ENCODE results near the gene CABS1. TPM values are rescaled to one million over a fixed set of nuclear protein-coding genes. Genes with fewer than 3 reads are reported as not detected.

The CABS1 gene
- not detected in 2 replicates for total RNA-seq (ENCODE audit: low replicate concordance)

DNA sequence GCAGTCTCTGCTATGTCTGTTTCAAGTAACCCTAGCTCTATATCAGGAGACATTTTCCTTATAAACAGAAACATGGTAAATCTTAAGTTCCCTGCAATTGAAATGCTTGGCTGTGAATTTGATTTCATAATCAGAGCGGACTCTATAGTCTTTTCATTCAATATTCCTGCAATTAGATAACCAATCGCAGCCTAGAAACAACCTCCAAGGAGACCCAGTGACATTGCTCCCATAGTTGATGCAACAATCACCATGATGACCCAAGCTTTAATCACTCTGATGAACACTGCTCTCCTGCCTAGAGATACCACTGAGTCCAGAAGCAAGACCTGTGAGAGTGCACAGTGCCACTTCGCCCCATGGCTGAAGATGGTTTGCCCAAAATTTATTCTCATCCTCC, at the start of gene CABS1:
TSS of gene CABS1 (plus strand) at position 301 of the 400 bp plus-strand sequence. CDS start at position 360, 59 bp downstream.

DNA sequence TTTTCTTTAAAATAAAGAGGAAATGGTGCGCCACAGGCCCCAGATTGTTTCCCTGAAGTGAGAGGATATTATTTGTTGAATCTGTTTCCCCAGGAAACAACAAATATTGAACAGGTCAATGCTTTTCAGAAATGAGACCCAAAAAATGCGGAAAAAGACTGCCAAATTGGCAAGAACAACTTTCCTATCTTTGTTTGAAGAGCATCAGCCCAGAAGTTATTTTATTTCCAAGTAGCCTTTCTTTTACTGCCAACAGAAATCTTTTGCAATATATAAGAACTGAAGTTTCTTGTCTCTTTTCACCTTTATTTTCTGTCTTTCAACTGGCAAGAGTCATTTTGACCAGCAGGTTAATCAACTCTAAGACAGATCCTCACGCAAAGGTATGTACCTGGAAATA, 25.7 kb downstream of the CABS1 start, which contains the start of gene SMR3A:
TSS of gene SMR3A (plus strand) at position 301 of the 400 bp plus-strand sequence. CDS start 1,356 bp downstream, outside the sequence.

DNA sequence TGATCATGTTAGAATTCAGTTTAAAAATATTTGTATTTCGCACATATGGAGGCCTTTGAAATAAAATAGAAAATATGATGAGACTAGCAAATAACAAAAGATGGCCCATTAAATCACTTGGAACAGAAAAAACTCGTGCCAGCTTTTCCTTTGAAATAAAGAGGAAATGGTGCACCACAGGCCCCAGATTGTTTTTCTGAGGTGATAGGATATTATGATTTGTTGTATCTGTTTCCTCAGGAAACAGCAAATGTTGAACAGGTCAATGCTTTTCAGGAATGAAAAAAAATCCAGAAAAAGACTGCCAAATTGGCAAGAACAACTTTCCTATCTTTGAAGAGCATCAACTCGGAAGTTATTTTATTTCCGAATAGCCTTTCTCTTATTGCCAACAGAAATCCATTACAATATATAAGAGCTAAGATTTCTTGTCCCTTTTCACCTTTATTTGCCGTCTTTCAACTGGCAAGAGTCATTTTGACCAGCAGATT, 48.0 kb downstream of the CABS1 start, which contains the start of gene SMR3B:
TSS of gene SMR3B (plus strand) at position 441 of the 491 bp plus-strand sequence. CDS start 1,380 bp downstream, outside the sequence.

Other genes with a start within 250 kb of the CABS1 start
- not detected in 2 replicates for gene PRR27, start 180.7 kb upstream of the CABS1 start, total RNA-seq (ENCODE audit: low replicate concordance)
- gene ODAM, start 139.3 kb upstream of the CABS1 start, total RNA-seq (ENCODE audit: low replicate concordance) = not detected in 2 replicates
- gene FDCSP, start 108.9 kb upstream of the CABS1 start, total RNA-seq (ENCODE audit: low replicate concordance) = not detected in 2 replicates
- not detected in 2 replicates for gene CSN3, start 92.4 kb upstream of the CABS1 start, total RNA-seq (ENCODE audit: low replicate concordance)
- gene SMR3A, start 25.8 kb downstream of the CABS1 start, total RNA-seq (ENCODE audit: low replicate concordance) = not detected in 2 replicates
- not detected in 2 replicates for gene SMR3B, start 48.1 kb downstream of the CABS1 start, total RNA-seq (ENCODE audit: low replicate concordance)
- gene OPRPN, start 63.0 kb downstream of the CABS1 start, total RNA-seq (ENCODE audit: low replicate concordance) = not detected in 2 replicates
- not detected in 2 replicates for gene MUC7, start 137.2 kb downstream of the CABS1 start, total RNA-seq (ENCODE audit: low replicate concordance)
- 1.1 TPM in 1 of 2 replicates, not detected in the other for gene AMTN, start 183.6 kb downstream of the CABS1 start, total RNA-seq (ENCODE audit: low replicate concordance)

Data from smooth muscle cell of the coronary artery (primary cell).